NCI-H1417 treated with DMSO at 0.1 percent for 48 hours (cell line): ENCODE measurements around the gene TASL.
"Not testable (repeated sequence)": the region's sequence is repeated elsewhere in the genome, so short reads cannot be mapped to it uniquely, and the experiment has no call there.

Experiments
- DNase-seq: peaks from one replicate; lab custom pipeline; 2025; lab: John Stamatoyannopoulos, UW

TASL gene

GRCh38 chrX:30576881-30577280 is 685 bp downstream of the TASL start:
- no peak for DNase-seq

GRCh38 chrX:30573125-30573524 is 4.4 kb downstream of the TASL start:
- no peak for DNase-seq

- no peak for DNase-seq
These were observed 4.9 kb downstream of the TASL start for GRCh38 chrX:30572678-30573077.

- no peak for DNase-seq
These were observed 5.6 kb downstream of the TASL start for GRCh38 chrX:30572004-30572403.

- no peak for DNase-seq
These were observed 7.1 kb downstream of the TASL start for GRCh38 chrX:30570505-30570904.

GRCh38 chrX:30568136-30568535 is 9.4 kb downstream of the TASL start:
- DNase-seq = no peak

GRCh38 chrX:30563070-30563469 is 14.5 kb downstream of the TASL start:
- DNase-seq = not testable (repeated sequence)

GRCh38 chrX:30561191-30561590 is 16.4 kb downstream of the TASL start:
- DNase-seq = no peak

- no peak for DNase-seq
These were observed 39.3 kb downstream of the TASL start for GRCh38 chrX:30538271-30538670.

- DNase-seq = no peak
These were observed 43.7 kb downstream of the TASL start for GRCh38 chrX:30533835-30534234.

GRCh38 chrX:30533266-30533665 is 44.3 kb downstream of the TASL start:
- no peak for DNase-seq

GRCh38 chrX:30530606-30531005 is 47.0 kb downstream of the TASL start:
- no peak for DNase-seq

- DNase-seq = no peak
These were observed 51.8 kb downstream of the TASL start for GRCh38 chrX:30525732-30526131.

- DNase-seq = no peak
These were observed 56.0 kb downstream of the TASL start for GRCh38 chrX:30521440-30522182.

- no peak for DNase-seq
These were observed 64.3 kb downstream of the TASL start for GRCh38 chrX:30513284-30513683.
